G401 (cell line): ENCODE results near the gene TMEM132D. TPM values are rescaled to one million over a fixed set of nuclear protein-coding genes. Genes with fewer than 3 reads are reported as not detected.
A peak's percentile ranks its signal among the peaks of the same experiment; 100 is the strongest.
"Not testable (repeated sequence)": the region's sequence is repeated elsewhere in the genome, so short reads cannot be mapped to it uniquely, and the experiment has no call there.

Source experiments
- DNase-seq: peaks from one replicate; pipeline ENCODE4 v3.0.0-alpha.2; 2015; ENCODE audit warnings: low spot score
- in situ Hi-C: cut with HindIII; loops from 2 replicates; pipeline ENCODE4 v1.10.0; 2016; ENCODE audit warnings: low sequenced_read_pairs, mixed read lengths
- total RNA-seq: library from RNA; depleted of rRNA; stranded (reverse); fragments of >200 nt; shearing (Covaris generic); gene quantifications from 2 replicates; pipeline ENCODE4 v1.2.3, GENCODE V29; 2014; rRNA removed

Gene TMEM132D
- not detected in 2 replicates for total RNA-seq

- DNase-seq, result no peak
- in situ Hi-C loops, result no loop called here
Observed at GRCh38 chr12:129903956-129904829, at the start of gene TMEM132D. TMEM132D (minus strand) TSS chr12:129904025.

DNA sequence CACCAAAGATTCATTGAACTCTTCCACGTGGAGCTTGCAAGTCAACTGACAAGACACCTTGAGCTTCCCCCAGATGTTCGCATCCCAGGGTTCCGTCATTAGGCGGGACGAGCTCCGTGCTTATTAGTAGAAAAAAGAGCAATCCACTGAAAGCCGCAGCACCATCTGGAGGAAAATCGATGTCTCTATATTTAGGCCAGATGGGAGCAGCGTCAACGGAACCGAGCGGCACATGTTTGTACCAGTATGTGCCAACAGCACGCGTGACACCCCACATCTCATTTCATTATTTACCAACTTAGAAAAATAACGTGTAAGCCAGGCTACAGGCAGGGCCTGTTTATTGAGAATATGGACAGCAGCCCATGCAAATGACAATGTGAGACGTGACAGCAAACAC is 45.8 kb upstream of the TMEM132D start:
- no peak for DNase-seq
- in situ Hi-C loops, result no loop called here

GRCh38 chr12:129941618-129942017 is 37.8 kb upstream of the TMEM132D start:
- no peak for DNase-seq
- in situ Hi-C loops, result no loop called here

DNA sequence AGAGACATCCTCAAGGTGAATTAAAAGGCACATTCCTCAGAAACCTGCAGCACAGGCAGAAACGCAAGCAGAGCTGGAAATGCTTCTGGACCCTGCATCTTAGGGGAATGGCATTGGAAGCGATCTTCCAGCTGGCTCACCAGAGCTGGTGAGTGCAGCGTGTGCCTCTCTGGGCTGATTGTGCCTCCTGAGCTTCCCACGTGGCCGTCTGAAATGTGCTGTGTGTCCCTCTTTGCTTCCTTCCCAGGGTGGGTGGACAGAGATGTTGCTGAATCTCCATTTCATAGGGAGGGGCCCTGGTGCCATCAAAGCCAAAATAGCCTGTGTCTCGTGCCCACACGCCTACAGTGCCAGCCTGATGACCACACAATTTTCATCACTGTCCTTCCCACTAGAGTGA is 34.3 kb upstream of the TMEM132D start:
- in situ Hi-C loops, result no loop called here
- no peak for DNase-seq

- no peak for DNase-seq
- in situ Hi-C loops, result no loop called here
Observed at GRCh38 chr12:129937426-129937825, 33.6 kb upstream of the TMEM132D start.

GRCh38 chr12:129928643-129929042 is 24.8 kb upstream of the TMEM132D start:
- no peak for DNase-seq
- in situ Hi-C loops, result no loop called here

DNA sequence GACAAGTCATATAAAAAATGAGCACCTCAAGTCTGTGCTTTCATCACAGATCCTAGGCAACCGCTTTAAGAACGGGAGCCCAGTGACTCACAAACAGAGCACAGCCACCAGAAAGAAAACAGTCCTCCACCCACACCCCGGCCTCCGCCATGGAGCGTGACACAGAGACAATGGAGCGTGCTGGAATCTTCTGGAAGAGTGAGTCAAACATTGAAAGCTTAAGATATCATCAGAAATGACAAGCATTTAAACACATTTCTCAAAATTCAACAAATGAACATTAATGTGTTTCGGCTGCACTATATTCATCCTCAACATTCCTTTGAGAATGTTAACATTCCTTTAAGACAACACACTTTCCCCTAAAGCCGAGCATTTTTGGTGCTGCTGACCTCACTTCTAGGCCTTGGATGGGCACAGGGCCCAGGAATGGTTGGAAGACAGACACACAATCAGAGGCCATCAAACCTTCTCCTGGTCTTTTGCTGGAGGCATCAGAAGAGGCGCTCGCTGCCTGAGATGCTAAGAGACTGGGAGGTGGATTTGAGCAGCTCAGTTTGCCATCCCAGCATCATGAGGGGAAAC is 23.6 kb upstream of the TMEM132D start:
- in situ Hi-C loops, result no loop called here
- no peak for DNase-seq

DNA sequence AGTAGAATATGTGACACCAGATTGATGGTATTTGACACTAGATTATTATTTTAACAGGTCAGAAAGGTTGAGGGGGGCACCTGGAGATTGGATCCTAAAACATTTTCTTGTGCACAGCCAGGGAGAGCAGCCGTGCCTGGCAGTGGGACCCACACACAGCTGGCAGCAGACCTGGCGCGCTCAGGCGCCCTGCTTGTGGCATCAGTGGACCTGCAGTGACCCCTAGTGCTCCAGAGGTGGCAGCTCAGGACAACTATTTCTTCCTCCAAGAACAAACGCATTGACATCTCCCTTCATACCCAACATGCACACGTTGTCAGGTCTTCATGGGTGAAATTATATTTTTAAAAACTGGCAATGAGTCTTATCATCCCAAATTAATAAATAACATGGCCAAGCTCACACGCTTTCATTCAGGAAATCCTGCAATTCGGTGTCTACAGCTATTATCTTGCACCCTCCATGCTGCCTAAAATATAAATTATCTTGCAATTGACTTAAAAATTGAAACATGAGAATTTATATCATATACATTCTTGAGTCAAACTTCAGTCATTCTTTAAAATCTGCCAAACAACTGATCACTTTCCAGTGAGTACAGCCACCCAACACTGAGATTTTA is 7.7 kb upstream of the TMEM132D start:
- DNase-seq, result peak; percentile 28
- in situ Hi-C loops, result no loop called here

DNA sequence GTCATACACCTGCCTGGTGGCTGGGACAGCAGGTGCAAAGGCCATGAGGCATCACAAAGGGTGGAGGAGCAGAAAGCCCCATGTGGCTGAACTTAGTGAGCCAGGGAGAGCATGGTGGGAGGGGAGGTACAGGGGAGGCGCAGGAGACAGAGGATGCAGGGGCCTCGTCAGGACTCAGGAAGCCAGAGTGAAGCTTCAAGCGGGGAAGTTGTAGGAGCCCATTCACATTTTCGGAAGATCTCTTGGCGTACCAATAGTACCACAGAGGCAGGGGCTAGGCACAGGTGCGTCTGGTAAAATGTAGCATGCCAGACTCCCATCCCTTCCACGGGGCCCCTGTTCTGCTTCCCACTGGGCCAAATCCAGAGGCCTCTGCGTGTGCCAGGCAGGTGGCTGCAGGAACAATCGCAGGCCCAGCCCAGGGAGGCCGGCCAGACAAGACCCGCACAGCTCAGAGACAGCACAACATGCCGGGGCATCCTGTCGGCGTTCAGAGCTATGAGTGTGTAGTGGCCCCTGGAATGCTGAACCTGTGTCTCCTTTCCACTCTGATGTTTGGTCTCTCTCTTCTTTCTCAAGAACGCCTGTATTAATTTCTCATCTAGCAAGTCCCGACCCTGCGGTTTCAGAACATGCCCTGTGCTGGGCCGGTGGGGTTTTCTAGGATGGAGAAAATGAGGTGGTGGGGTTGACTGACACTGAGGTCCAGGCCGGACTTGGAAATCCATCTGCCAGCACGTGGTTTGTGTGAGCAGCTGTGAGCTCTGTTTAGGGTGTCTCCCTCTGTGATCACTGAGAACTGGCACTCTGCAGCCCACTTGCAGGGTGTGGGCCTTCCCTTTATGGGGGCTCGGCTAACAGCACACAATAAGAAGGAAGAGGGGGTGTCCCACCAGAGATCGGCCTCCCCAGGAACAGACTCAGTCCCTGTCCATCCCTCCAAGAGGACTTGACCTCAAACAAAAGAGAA is 5.5 kb upstream of the TMEM132D start:
- no peak for DNase-seq
- in situ Hi-C loops, result no loop called here

- in situ Hi-C loops, result no loop called here
- no peak for DNase-seq
Observed at GRCh38 chr12:129903092-129903945, 506 bp downstream of the TMEM132D start.

GRCh38 chr12:129902371-129903091 is 1.3 kb downstream of the TMEM132D start:
- in situ Hi-C loops, result no loop called here
- DNase-seq, result no peak

DNA sequence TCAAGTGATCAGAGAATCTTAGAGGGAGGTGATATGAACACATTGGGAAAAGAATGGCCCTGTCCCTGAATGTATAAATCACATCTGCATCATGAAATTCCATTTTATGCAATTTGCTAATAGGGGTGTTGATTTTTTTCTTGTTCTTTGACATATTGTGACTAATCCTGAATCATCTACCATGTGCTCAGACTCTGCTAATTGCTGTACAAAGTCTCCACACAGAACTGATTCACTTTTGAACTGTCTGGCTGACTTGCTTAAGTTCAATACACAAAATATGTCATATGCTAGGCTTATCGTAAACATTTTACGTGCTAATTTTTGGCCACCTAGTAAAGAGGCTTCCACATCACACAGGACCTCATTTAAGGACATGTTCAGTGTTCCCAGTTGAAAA is 2.6 kb downstream of the TMEM132D start:
- in situ Hi-C loops, result no loop called here

DNA sequence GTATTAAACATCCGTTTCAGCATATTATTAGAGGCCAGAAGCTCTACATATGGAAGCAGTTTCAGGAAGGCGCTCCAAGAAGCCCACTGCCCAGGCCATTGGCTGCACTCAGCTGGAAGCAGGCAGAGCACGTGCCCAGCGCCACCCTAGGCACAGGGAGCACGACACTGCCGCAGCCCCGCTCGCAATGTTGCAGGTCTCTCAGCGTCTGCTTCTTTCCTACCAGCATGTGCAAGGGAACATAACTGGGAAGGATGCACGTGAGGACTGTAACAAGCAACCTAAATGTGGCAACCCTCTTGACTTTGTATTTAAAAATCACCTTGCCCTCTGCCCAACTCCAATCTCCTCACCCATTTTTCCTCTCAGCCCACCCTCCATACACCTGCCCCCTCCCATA is 3.5 kb downstream of the TMEM132D start:
- in situ Hi-C loops, result no loop called here
- DNase-seq, result no peak

More for the DNA sequence above, 2.6 kb downstream of the TMEM132D start:
- no peak for DNase-seq

DNA sequence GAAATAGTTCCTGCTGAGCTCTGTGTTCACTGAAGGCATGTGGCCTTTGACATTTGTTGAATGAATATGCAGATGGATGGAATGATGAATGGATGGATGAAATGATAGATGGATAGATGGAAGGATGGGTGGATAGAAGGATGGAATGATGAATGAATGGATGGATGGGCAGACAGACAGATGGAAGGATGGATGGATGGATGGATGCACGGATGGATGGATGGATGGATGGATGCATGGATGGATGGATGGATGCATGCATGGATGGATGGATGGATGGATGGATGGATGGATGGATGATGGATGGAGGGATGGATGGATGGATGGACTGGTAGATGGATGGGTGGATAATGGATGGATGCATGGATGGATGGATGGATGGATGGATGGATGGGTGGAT is 4.8 kb downstream of the TMEM132D start:
- in situ Hi-C loops, DNase-seq: not testable (repeated sequence)

GRCh38 chr12:129893691-129894090 is 10.1 kb downstream of the TMEM132D start:
- DNase-seq, result no peak
- in situ Hi-C loops, result no loop called here

GRCh38 chr12:129887101-129887500 is 16.7 kb downstream of the TMEM132D start:
- DNase-seq, result no peak
- in situ Hi-C loops, result no loop called here

DNA sequence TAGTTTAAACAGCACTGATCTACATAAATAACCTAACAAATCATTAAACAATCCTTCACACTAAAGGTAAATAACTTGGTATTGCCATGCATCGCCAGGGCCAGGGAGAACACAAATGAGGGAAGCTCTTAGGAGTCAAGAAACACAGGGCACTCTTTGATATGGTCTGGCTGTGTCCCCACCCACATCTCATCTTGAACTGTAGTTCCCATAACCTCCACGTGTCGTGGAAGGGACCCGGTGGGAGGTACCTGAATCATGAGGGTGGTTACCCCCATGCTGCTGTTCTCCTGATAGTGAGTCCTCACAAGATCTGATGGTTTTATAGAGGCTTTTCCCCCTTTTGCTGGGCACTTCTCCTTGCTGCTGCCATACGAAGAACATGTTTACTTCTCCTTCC is 17.3 kb downstream of the TMEM132D start:
- in situ Hi-C loops, result no loop called here
- DNase-seq, result no peak

DNA sequence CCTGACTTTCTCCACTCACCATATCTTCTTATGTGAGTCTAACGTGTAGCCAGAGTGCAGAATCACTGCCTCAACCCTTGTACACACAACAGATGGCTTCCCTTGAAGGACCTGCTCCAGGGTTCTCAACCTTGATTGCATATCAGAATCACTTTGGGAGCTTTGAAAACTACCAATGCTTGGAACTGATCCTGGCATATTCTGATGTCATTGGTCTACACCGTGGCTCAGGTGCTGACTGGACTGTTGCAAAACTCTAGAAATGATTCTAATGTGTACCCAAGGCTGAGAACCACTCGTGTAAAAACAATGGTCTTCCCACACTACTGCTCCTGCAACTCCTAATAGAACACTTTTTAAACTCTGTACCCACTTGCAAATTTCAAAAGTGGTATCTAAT is 18.5 kb downstream of the TMEM132D start:
- in situ Hi-C loops, result no loop called here
- DNase-seq, result no peak
